SK-N-SH (cell line): ENCODE results near the gene SEC23A.

ENCODE experiments used
- NRF1 ChIP-seq: IDR thresholded peaks from 2 replicates; pipeline ENCODE4 v1.6.1; 2012; ENCODE audit warnings: low read depth, mild to moderate bottlenecking, low read length
- YY1 ChIP-seq: IDR thresholded peaks from 2 replicates; pipeline ENCODE4 v1.4.0; 2012; ENCODE audit warnings: low read depth, mild to moderate bottlenecking
- TF ChIP-seq, protein P1 (sequence below): fragments of 200-600 bp; sonication (generic); IDR thresholded peaks from 2 replicates; pipeline ENCODE4 v1.6.1; 2017; ENCODE audit warnings: antibody characterized with exemption, mild to moderate bottlenecking, moderate library complexity

DNA sequence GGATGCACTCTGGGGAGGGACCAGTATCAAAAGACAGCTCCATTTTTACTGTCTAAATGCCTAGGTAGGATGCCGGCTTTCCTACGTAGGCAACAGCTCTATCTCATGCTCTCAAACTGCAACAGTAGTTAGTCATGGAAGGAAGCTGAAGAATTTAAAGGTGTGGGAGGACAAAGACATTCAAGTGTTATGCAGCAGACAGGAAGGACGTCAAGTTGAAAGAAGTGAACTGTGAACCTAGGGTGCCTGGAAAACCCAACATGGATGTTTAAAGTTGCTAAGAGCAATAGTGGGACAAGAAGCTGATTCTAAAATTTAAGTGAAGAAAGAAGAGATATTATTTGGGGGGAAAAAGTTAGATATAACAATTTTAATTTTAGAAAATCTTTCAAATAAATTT, 5.9 kb downstream of the SEC23A start:
- no peak for TF ChIP-seq YY1
- TF ChIP-seq, protein P1, sequence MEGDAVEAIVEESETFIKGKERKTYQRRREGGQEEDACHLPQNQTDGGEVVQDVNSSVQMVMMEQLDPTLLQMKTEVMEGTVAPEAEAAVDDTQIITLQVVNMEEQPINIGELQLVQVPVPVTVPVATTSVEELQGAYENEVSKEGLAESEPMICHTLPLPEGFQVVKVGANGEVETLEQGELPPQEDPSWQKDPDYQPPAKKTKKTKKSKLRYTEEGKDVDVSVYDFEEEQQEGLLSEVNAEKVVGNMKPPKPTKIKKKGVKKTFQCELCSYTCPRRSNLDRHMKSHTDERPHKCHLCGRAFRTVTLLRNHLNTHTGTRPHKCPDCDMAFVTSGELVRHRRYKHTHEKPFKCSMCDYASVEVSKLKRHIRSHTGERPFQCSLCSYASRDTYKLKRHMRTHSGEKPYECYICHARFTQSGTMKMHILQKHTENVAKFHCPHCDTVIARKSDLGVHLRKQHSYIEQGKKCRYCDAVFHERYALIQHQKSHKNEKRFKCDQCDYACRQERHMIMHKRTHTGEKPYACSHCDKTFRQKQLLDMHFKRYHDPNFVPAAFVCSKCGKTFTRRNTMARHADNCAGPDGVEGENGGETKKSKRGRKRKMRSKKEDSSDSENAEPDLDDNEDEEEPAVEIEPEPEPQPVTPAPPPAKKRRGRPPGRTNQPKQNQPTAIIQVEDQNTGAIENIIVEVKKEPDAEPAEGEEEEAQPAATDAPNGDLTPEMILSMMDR: no peak
- no peak for TF ChIP-seq NRF1
